ENCODE measurements around the gene RPL7L1.
A peak's percentile ranks its signal among the peaks of the same experiment; 100 is the strongest.

Gene RPL7L1

DNA sequence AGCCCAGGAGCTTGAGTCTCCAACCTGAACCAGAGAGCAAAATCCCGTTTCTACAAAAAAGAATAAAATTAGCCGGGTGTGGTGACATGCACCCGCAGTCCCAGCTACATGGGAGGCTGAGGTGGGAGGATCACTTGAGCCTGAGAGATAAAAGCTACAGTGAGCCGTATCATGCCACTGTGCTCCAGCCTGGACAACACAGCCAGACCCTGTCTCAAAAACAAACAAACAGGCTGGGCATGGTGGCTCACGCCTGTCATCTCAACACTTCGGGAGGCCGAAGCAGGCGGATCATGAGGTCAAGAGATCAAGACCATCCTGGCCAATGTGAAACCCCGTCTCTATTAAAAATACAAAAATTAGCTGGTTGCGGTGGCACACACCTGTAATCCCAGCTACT lies 25.1 kb downstream of the RPL7L1 start:
- no peak overlapping the region for H3K4me3 ChIP-seq (ENCODE audit: low read depth, low read length)
- TF ChIP-seq, protein P1, sequence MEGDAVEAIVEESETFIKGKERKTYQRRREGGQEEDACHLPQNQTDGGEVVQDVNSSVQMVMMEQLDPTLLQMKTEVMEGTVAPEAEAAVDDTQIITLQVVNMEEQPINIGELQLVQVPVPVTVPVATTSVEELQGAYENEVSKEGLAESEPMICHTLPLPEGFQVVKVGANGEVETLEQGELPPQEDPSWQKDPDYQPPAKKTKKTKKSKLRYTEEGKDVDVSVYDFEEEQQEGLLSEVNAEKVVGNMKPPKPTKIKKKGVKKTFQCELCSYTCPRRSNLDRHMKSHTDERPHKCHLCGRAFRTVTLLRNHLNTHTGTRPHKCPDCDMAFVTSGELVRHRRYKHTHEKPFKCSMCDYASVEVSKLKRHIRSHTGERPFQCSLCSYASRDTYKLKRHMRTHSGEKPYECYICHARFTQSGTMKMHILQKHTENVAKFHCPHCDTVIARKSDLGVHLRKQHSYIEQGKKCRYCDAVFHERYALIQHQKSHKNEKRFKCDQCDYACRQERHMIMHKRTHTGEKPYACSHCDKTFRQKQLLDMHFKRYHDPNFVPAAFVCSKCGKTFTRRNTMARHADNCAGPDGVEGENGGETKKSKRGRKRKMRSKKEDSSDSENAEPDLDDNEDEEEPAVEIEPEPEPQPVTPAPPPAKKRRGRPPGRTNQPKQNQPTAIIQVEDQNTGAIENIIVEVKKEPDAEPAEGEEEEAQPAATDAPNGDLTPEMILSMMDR (conservative IDR thresholded peaks at IDR 0.05; ENCODE audit: low read depth, low read length): no peak
- DNase-seq (ENCODE audit: low read depth): no peak

DNA sequence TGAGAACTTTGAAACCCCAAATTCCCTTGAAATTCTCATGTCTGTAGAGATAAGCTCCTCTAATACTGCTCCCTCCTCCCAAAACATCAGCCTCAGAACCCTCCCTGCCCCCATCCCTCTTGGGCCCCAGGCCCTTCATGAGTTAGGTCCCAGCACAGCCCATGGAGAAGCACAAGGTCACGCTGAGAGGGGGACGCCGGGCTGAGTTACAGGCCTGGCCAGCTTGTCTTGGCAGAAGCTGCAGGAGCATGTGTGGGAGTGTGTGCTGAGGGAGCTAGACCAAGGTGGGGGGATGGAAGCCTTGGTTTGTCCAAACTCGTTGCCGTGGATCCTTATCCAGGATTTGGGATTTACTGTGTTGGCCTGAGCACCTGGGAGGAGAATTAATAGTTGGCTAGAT lies 27.9 kb downstream of the RPL7L1 start:
- TF ChIP-seq, protein P1 (conservative IDR thresholded peaks at IDR 0.05; ENCODE audit: low read depth, low read length): no peak
- DNase-seq (ENCODE audit: low read depth): no peak
- H3K4me3 ChIP-seq (ENCODE audit: low read depth, low read length): no peak overlapping the region

DNA sequence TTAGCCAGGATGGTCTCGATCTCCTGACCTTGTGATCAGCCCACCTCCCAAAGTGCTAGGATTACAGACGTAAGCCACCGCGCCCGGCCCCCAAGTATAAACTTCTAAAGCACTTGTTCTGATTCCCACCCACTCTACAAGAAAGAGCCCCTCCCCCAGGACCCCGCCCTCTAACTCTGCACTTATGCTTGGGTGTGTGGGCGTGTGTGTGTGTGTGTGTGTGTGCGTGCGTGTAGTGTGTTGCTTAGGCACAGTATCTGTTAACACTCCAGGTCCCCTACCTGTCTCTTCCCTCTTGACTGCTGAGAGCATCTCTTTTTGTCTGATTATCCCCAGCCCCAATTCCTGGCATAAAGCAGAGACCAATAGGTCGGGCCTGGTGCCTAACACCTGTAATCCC lies 30.4 kb downstream of the RPL7L1 start:
- DNase-seq (ENCODE audit: low read depth): no peak
- TF ChIP-seq, protein P1 (conservative IDR thresholded peaks at IDR 0.05; ENCODE audit: low read depth, low read length): no peak
- no peak overlapping the region for H3K4me3 ChIP-seq (ENCODE audit: low read depth, low read length)

DNA sequence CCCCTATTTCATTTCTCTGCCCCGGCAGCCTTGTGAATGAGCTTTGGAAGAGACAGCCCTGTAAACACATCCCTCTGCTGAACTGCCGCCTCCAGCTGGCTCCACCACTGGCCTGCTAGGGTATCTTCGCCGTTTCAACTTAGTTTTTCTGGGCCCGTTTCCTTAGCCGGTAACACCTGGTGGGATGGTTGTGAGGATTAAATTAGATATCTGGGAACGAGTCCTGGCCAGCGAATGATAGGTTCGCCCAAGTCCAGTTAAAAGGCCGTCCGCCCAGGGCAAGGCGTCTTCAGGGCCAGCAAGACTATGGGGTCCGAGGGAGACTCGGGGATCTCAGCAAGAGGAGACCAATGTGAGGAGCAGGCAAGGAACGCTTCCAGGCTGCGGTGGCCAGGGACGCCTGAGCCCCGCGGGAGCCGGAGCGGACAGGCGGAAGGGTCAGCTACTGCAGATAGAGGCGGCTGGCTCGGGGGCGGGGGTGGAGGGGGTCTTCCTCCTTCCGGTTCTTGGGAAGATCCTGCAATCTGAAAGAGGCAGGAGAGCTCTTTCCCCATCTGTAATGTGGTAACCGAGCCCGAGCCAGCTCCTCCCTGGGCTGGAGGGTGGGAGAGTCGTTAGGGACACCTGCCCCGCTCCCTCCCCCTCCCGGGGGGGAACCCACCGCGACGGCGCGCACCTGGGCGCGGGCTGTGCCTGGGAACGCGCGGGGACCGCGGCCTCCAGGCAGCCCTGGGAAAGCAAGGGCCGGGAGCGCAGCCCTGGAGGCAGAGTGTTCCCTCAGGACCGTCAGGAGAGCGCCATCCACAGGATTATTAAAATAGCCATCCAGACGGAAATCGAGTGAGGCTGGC lies 32.0 kb downstream of the RPL7L1 start:
- peak; percentile 46 for DNase-seq (ENCODE audit: low read depth)
- TF ChIP-seq, protein P1 (conservative IDR thresholded peaks at IDR 0.05; ENCODE audit: low read depth, low read length): peak; percentile 31
- peak overlapping the region; percentile 50 for H3K4me3 ChIP-seq (ENCODE audit: low read depth, low read length)

DNA sequence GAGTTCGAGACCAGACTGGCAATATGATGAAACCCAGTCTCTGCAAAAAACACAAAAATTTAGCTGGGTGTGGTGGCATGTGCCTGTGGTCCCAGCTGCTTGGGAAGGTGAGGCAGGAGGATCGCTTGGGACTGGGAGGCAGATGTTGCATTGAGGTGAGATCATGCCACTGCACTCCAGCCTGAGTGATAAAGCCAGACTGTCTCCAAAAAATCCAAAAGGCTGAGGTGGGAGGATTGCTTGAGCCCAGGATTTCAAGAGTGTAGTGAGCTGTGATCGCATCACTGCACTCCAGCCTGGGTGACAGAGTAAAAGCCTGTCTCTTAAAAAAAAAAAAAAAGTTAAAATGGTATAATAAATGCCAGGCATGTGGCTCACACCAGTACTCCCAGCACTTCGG lies 35.1 kb downstream of the RPL7L1 start:
- TF ChIP-seq, protein P1 (conservative IDR thresholded peaks at IDR 0.05; ENCODE audit: low read depth, low read length): no peak
- DNase-seq (ENCODE audit: low read depth): no peak
- no peak overlapping the region for H3K4me3 ChIP-seq (ENCODE audit: low read depth, low read length)

DNA sequence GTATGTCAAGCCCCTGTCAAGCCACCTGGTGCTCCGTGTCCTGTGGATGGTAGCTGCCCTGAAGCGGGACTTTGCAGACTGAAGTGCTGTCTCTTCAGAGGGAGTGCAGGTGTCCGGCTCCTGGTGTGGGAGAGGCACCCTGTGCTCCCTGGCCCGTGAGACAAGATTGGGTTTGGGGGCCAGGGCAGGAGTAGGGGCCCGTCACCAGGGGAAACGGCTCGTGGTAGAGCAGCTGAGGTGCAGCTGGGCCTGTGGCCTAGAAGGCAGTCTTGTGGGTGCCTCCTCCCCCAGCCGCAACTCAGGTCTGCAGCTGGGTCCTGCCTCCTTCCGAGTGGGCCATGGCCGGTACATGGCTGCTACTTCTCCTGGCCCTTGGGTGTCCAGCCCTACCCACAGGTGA lies 36.3 kb downstream of the RPL7L1 start, which contains the start of gene PTCRA:
PTCRA (plus strand) TSS at position 322 of the 400 bp plus-strand sequence; CDS start at position 339, 17 bp downstream.
- no peak for DNase-seq (ENCODE audit: low read depth)
- TF ChIP-seq, protein P1 (conservative IDR thresholded peaks at IDR 0.05; ENCODE audit: low read depth, low read length): no peak
- no peak within 1 kb of the TSS for H3K4me3 ChIP-seq (ENCODE audit: low read depth, low read length)

DNA sequence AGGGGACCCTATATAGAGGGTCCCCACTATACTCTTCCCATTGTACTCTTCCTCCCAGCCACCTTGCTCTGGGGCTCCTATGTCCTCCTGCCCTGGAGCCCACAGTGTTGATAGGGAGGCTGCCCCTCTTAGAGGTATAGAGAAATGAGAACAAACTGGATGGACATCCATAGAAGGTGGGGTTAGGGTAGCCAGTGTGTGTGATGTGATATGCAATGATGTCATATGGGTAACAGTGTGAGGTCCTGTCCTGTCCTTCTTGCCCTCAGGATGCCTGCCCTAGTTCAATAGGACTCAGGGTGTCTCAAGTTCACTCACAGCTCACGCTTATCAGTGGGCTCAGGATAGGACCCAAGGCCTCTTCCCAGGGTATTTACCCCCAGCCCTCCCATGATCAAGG lies 36.9 kb downstream of the RPL7L1 start:
- DNase-seq (ENCODE audit: low read depth): no peak
- no peak overlapping the region for H3K4me3 ChIP-seq (ENCODE audit: low read depth, low read length)
- TF ChIP-seq, protein P1 (conservative IDR thresholded peaks at IDR 0.05; ENCODE audit: low read depth, low read length): no peak
